Vagina (tissue), 2 donors: ENCODE data around the gene C10orf120. TPM values are rescaled to one million over a fixed set of nuclear protein-coding genes. Genes with fewer than 3 reads are reported as not detected.

Source experiments
- DNase-seq, 2 donors: peaks; one replicate each; pipeline ENCODE4 v3.0.0-alpha.2; 2017; ENCODE audit errors: extremely low spot score in 2 of 2
- H3K27ac ChIP-seq: fragments of 200-600 bp; sonication (generic); one replicate; pipeline ENCODE4 v1.5.1; 2019
- H3K27me3 ChIP-seq: fragments of 200-600 bp; sonication (generic); one replicate; pipeline ENCODE4 v1.5.1; 2019
- H3K36me3 ChIP-seq, 2 donors: fragments of 200-600 bp; sonication (generic); one replicate each; pipeline ENCODE4 v1.5.1; 2017 to 2019
- H3K4me1 ChIP-seq: fragments of 200-600 bp; sonication (generic); one replicate; pipeline ENCODE4 v1.5.1; 2019
- H3K4me3 ChIP-seq, 2 donors: fragments of 200-600 bp; sonication (generic); 1 replicate in 1 of 2; 2 replicates in 1 of 2; pipeline ENCODE4 v1.5.1; 2016 to 2019
- H3K9me3 ChIP-seq: fragments of 200-600 bp; sonication (generic); one replicate; pipeline ENCODE4 v1.5.1; 2019
- CTCF ChIP-seq, 3 experiments: fragments of 450-650 bp in 2 of 3; fragments of 200-600 bp in 1 of 3; sonication (generic) in 1 of 3; IDR thresholded peaks; one replicate each; pipeline ENCODE4 v1.5.1; 2017 to 2019; ENCODE audit warnings: antibody characterized with exemption in 3 of 3, mild to moderate bottlenecking in 2 of 3, moderate library complexity in 2 of 3
- POLR2A ChIP-seq, 2 donors: fragments of 450-650 bp; IDR thresholded peaks; one replicate each; pipeline ENCODE4 v1.6.1; 2017; ENCODE audit warnings: antibody characterized with exemption in 2 of 2, mild to moderate bottlenecking in 2 of 2, moderate library complexity in 2 of 2
- POLR2AphosphoS5 ChIP-seq, 2 donors: sonication (generic); formaldehyde crosslinking; IDR thresholded peaks; one replicate each; pipeline ENCODE4 v1.9.0; 2017; ENCODE audit warnings: antibody characterized with exemption in 2 of 2, mild to moderate bottlenecking in 2 of 2, low read depth in 1 of 2; ENCODE audit not compliant: insufficient read depth in 1 of 2
- intact Hi-C: fragments of 100-400 bp; cut with DNase I; formaldehyde crosslinking; loops from one replicate; pipeline ENCODE4 v1.15.1; 2023
- total RNA-seq: library from RNA; depleted of rRNA; stranded (reverse); fragments of >200 nt; gene quantifications from one replicate; pipeline ENCODE4 v1.2.3, GENCODE V29; 2016

C10orf120 gene
- total RNA-seq, 1 donor from 2014 or later = not detected

GRCh38 chr10:122659651-122660050 lies 40.0 kb downstream of the C10orf120 start:
- TF ChIP-seq POLR2A (IDR thresholded peaks at IDR 0.05) (no peak), POLR2AphosphoS5 (IDR thresholded peaks at IDR 0.05; ENCODE audit: insufficient read depth in 1 of 2, low read depth in 1 of 2) (no peak), CTCF (IDR thresholded peaks at IDR 0.05) (no peak)
- intact Hi-C loops = no loop called here
- H3K27me3 ChIP-seq = no peaks in the 10 kb centered on the region
- H3K36me3 ChIP-seq = no peaks in the 10 kb centered on the region
- H3K4me3 ChIP-seq = no peak overlapping the region
- no peaks in the 10 kb centered on the region for H3K4me1 ChIP-seq
- DNase-seq = no peak
- no peak overlapping the region for H3K27ac ChIP-seq
- no peaks in the 10 kb centered on the region for H3K9me3 ChIP-seq

GRCh38 chr10:122659126-122659525 lies 40.5 kb downstream of the C10orf120 start:
- no peaks in the 10 kb centered on the region for H3K27me3 ChIP-seq
- H3K9me3 ChIP-seq = no peaks in the 10 kb centered on the region
- DNase-seq = no peak
- no peak for TF ChIP-seq POLR2AphosphoS5 (IDR thresholded peaks at IDR 0.05; ENCODE audit: insufficient read depth in 1 of 2, low read depth in 1 of 2)
- TF ChIP-seq POLR2A (IDR thresholded peaks at IDR 0.05) = no peak
- no peak for TF ChIP-seq CTCF (IDR thresholded peaks at IDR 0.05)
- intact Hi-C loops = no loop called here
- no peaks in the 10 kb centered on the region for H3K4me1 ChIP-seq
- no peaks in the 10 kb centered on the region for H3K36me3 ChIP-seq
- H3K4me3 ChIP-seq = no peak overlapping the region
- H3K27ac ChIP-seq = no peak overlapping the region

GRCh38 chr10:122658356-122659049 lies 41.1 kb downstream of the C10orf120 start:
- no peak for DNase-seq
- no peaks in the 10 kb centered on the region for H3K27me3 ChIP-seq
- no peaks in the 10 kb centered on the region for H3K36me3 ChIP-seq
- TF ChIP-seq POLR2AphosphoS5 (IDR thresholded peaks at IDR 0.05; ENCODE audit: insufficient read depth in 1 of 2, low read depth in 1 of 2) (no peak), CTCF (IDR thresholded peaks at IDR 0.05) (no peak), POLR2A (IDR thresholded peaks at IDR 0.05) (no peak)
- H3K9me3 ChIP-seq = no peaks in the 10 kb centered on the region
- H3K27ac ChIP-seq = no peak overlapping the region
- H3K4me1 ChIP-seq = no peaks in the 10 kb centered on the region
- no peak overlapping the region for H3K4me3 ChIP-seq
- intact Hi-C loops = no loop called here

GRCh38 chr10:122657729-122658128 lies 41.9 kb downstream of the C10orf120 start:
- no peak overlapping the region for H3K27ac ChIP-seq
- intact Hi-C loops = no loop called here
- no peaks in the 10 kb centered on the region for H3K36me3 ChIP-seq
- H3K9me3 ChIP-seq = no peaks in the 10 kb centered on the region
- TF ChIP-seq CTCF (IDR thresholded peaks at IDR 0.05) = no peak
- no peak for TF ChIP-seq POLR2AphosphoS5 (IDR thresholded peaks at IDR 0.05; ENCODE audit: insufficient read depth in 1 of 2, low read depth in 1 of 2)
- TF ChIP-seq POLR2A (IDR thresholded peaks at IDR 0.05) = no peak
- H3K4me1 ChIP-seq = no peaks in the 10 kb centered on the region
- DNase-seq = no peak
- no peaks in the 10 kb centered on the region for H3K27me3 ChIP-seq
- H3K4me3 ChIP-seq = no peak overlapping the region

- DNase-seq = no peak
- Histone ChIP-seq H3K27ac (no peak overlapping the region), H3K4me3 (no peak overlapping the region), H3K27me3 (no peaks in the 10 kb centered on the region), H3K4me1 (no peaks in the 10 kb centered on the region), H3K36me3 (no peaks in the 10 kb centered on the region), H3K9me3 (no peaks in the 10 kb centered on the region)
- intact Hi-C loops = no loop called here
- TF ChIP-seq CTCF (IDR thresholded peaks at IDR 0.05) (no peak), POLR2A (IDR thresholded peaks at IDR 0.05) (no peak), POLR2AphosphoS5 (IDR thresholded peaks at IDR 0.05; ENCODE audit: insufficient read depth in 1 of 2, low read depth in 1 of 2) (no peak)
Measured at GRCh38 chr10:122657255-122657654, 42.4 kb downstream of the C10orf120 start.
